Upper lobe of left lung (tissue), 6 donors: ENCODE measurements around the gene MPHOSPH9. TPM values are rescaled to one million over a fixed set of nuclear protein-coding genes. Genes with fewer than 3 reads are reported as not detected.
"Not testable (repeated sequence)": the region's sequence is repeated elsewhere in the genome, so short reads cannot be mapped to it uniquely, and the experiment has no call there.

Source experiments
- ATAC-seq, 2 donors: fragments of 200-7000 bp; cut with Tn5 transposase; one replicate each; pipeline ENCODE4 v1.9.1; 2022; ENCODE audit warnings: mild to moderate bottlenecking in 2 of 2, moderate library complexity in 2 of 2; ENCODE audit not compliant: low FRiP score in 2 of 2
- DNase-seq, 2 donors: peaks; one replicate each; pipeline ENCODE4 v3.0.0-alpha.2; 2019 to 2020
- H3K27ac ChIP-seq, 4 donors: fragments of 200-600 bp; sonication (generic); one replicate each; pipeline ENCODE4 v1.5.1; 2016 to 2019
- H3K27me3 ChIP-seq, 4 donors: fragments of 200-600 bp; sonication (generic); one replicate each; pipeline ENCODE4 v1.5.1; 2017 to 2019
- H3K36me3 ChIP-seq, 4 donors: fragments of 200-600 bp; sonication (generic); one replicate each; pipeline ENCODE4 v1.5.1; 2016 to 2019
- H3K4me1 ChIP-seq, 4 donors: fragments of 200-600 bp; sonication (generic); one replicate each; pipeline ENCODE4 v1.5.1; 2018 to 2019
- H3K4me3 ChIP-seq, 4 donors: fragments of 200-600 bp; sonication (generic); one replicate each; pipeline ENCODE4 v1.5.1; 2017 to 2019; ENCODE audit warnings: mild to moderate bottlenecking in 2 of 4, moderate library complexity in 1 of 4
- H3K9me3 ChIP-seq, 4 donors: fragments of 200-600 bp; sonication (generic); one replicate each; pipeline ENCODE4 v1.5.1; 2018 to 2019
- EP300 ChIP-seq, 4 donors: sonication (generic); formaldehyde crosslinking; IDR thresholded peaks; one replicate each; pipeline ENCODE4 v1.5.1; 2017; ENCODE audit warnings: antibody characterized with exemption in 4 of 4, control low read depth in 2 of 4
- POLR2A ChIP-seq, 4 donors: fragments of 450-650 bp; IDR thresholded peaks; one replicate each; pipeline ENCODE4 v1.5.1; 2016 to 2017; ENCODE audit warnings: antibody characterized with exemption in 4 of 4, mild to moderate bottlenecking in 2 of 4
- POLR2AphosphoS5 ChIP-seq, 2 donors: sonication (generic); formaldehyde crosslinking; IDR thresholded peaks; one replicate each; pipeline ENCODE4 v1.5.1; 2017; ENCODE audit warnings: antibody characterized with exemption in 2 of 2
- WGBS, 2 donors: methylation state at CpG; one replicate each; pipeline ENCODE4 v1.1.5; 2017 to 2018; 5-methylcytosine and 5-hydroxymethylcytosine counted together
- total RNA-seq, 6 donors: library from RNA; depleted of rRNA in 4 of 6; stranded (reverse); fragments of >200 nt in 4 of 6; gene quantifications; one replicate each; pipeline versions ENCODE4 v1.1.0 to v1.2.1, GENCODE V29; 2016 to 2021
- TF ChIP-seq, protein P1 (sequence below), 6 experiments: fragments of 450-650 bp in 4 of 6; fragments of 200-600 bp in 2 of 6; sonication (generic) in 2 of 6; IDR thresholded peaks; one replicate each; pipeline ENCODE4 v1.5.1; 2016 to 2019; ENCODE audit warnings: antibody characterized with exemption in 6 of 6
- donor health status: DM: no; HTN: no; CAD: no; lungs with moderate emphysema.
- donor health status: DM: no; HTN: yes; CAD: no; lungs with severe emphysema.

MPHOSPH9 gene
- total RNA-seq, 6 donors from 2014 or later: 12.6 to 82.8 (median 17.6) TPM

DNA sequence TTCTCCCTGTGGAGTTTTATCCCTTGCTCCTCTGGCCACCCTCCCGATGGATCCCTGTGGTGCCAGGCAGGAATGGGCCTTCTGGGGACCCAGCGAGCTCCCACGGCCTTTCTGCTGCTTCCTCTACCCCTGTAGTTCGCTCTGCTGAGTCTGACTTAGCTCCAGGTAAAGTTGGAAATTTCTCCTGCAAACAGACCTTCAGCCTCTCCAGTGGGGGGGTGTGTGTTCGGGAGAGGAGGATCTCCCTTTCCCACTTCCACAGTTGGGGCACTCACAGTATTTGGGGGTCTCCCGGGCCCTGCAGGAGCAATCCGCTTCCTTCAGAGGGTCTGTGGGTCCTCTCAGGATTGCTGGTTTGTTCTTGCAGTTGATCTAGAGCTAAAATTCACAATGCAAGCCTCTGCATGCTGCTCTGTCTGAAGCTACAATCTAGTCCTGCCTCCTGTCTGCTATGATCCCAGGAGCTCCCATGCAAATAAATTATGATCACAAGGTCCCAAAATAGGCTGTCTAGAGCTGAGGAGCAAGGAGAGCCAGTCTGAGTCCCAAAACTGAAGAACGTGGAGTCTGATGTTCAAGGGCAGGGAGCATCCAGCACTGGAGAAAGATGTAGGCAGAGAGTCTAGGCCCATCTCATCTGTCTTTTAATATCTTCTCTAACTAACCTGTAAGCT is 18.6 kb upstream of the MPHOSPH9 start:
- Histone ChIP-seq H3K4me1 (peaks cover 15 to 25% (median 20%) of the 10 kb centered on the region in 4 donors), H3K36me3 (peaks cover 8 to 45% (median 29%) of the 10 kb centered on the region in 4 donors), H3K27ac (peak overlapping the region; percentile 64 to 82 (median 70)), H3K9me3 (no peaks in the 10 kb centered on the region), H3K27me3 (no peaks in the 10 kb centered on the region), H3K4me3 (no peak overlapping the region)
- 80 to 96% methylated on average over 7 to 8 of the region's 8 CpGs for WGBS, 2 donors
- TF ChIP-seq POLR2A (IDR thresholded peaks at IDR 0.05) (no peak), POLR2AphosphoS5 (IDR thresholded peaks at IDR 0.05) (no peak), EP300 (IDR thresholded peaks at IDR 0.05) (no peak)
- TF ChIP-seq, protein P1, sequence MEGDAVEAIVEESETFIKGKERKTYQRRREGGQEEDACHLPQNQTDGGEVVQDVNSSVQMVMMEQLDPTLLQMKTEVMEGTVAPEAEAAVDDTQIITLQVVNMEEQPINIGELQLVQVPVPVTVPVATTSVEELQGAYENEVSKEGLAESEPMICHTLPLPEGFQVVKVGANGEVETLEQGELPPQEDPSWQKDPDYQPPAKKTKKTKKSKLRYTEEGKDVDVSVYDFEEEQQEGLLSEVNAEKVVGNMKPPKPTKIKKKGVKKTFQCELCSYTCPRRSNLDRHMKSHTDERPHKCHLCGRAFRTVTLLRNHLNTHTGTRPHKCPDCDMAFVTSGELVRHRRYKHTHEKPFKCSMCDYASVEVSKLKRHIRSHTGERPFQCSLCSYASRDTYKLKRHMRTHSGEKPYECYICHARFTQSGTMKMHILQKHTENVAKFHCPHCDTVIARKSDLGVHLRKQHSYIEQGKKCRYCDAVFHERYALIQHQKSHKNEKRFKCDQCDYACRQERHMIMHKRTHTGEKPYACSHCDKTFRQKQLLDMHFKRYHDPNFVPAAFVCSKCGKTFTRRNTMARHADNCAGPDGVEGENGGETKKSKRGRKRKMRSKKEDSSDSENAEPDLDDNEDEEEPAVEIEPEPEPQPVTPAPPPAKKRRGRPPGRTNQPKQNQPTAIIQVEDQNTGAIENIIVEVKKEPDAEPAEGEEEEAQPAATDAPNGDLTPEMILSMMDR (IDR thresholded peaks at IDR 0.05): no peak
- ATAC-seq (no peak), DNase-seq (no peak)

DNA sequence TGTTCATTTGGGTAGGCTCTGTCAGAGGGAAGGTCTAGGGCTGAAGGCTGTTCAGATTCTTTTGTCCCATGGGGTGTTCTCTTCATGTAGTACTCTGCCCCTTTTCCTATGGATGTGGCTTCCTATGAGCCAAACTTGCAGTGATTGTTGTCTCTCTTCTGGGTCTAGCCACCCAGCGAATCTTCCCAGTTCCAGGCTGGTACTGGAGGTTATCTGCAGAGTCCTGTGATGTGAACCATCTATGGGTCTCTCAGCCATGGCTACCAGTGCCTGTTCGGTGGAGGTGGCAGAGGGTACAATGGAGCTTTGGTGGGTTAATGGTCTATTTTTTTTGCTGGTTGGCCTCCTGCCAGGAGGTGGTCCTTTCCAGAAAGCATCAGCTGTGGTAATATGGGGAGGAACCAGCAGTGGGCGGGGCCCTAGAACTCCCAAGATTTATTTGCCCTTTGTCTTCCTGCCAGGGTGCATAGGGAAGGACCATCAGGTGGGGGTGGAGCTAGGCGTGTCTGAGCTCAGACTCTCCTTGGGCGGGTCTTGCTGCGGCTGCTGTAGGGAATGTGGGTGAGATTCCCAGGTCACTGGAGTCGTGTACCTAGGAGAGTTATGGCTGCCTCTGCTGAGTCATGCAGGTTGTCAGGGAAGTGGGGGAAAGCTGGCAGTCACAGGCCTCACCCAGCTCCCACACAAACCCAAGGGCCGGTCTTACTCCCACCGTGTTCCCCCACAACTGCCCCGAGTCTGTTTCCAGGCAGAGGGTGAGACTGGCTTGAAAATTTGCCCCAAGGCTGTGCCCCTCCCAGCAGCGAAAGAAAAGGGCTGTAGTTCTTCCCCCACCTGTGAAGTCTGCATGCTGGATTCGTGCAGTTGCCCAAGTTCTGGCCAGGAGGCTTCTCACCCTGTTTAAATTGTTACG is 17.8 kb upstream of the MPHOSPH9 start:
- H3K27me3 ChIP-seq: no peaks in the 10 kb centered on the region
- ATAC-seq (peak; percentile 26 to 75), DNase-seq (peak in 1 of 2 donors; percentile 90)
- WGBS, 2 donors: 59% methylated on average over 5 to 13 of the region's 13 CpGs
- peaks cover 17 to 26% (median 22%) of the 10 kb centered on the region in 4 donors for H3K4me1 ChIP-seq
- H3K4me3 ChIP-seq: no peak overlapping the region
- H3K27ac ChIP-seq: peak overlapping the region; percentile 64 to 82 (median 70)
- no peaks in the 10 kb centered on the region for H3K9me3 ChIP-seq
- peak in 1 of 4 donors; percentile 44 for TF ChIP-seq POLR2A (IDR thresholded peaks at IDR 0.05)
- TF ChIP-seq, protein P1 (IDR thresholded peaks at IDR 0.05): no peak
- peaks cover 8 to 37% (median 22%) of the 10 kb centered on the region in 4 donors for H3K36me3 ChIP-seq

DNA sequence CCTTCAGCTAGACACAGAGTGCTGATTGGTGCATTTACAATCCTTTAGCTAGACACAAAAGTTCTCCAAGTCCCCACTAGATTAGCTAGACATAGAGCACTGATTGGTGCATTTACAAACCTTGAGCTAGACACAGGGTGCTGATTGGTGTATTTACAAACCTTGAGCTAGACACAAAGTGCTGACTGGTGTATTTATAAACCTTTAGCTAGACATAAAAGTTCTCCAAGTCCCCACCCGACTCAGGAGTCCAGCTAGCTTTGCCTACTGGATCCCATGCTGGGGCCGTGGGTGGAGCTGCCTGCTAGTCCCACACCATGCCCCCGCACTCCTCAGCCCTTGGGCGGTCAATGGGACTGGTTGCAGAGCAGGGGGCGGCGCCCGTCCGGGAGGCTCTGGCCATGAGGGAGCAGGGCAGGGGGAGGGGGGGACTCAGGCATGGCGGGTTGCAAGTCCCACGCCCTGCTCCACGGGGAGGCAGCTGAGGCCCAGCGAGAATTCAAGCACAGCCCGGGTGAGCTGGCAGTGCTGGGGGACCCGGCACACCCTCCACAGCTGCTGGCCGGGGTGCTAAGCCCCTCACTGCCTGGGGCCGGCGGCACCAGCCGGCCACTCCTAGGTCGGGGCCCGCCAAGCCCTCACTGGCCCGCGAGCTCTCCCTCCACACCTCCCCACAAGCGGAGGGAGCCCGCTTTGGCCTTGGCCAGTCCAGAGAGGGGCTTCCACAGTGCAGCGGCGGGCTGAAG is 16.2 kb upstream of the MPHOSPH9 start:
- peak in 1 of 2 donors; percentile 80 for DNase-seq
- H3K36me3 ChIP-seq: peaks cover 6 to 22% (median 8%) of the 10 kb centered on the region in 4 donors
- not testable (repeated sequence) for ATAC-seq, H3K9me3 ChIP-seq, H3K4me3 ChIP-seq, H3K27ac ChIP-seq, H3K27me3 ChIP-seq
- WGBS, 2 donors: 98% methylated on average over 18 of the region's 26 CpGs; no CpG with 5 or more reads in 1 of the 2 donors
- peaks cover 18 to 26% (median 22%) of the 10 kb centered on the region in 4 donors for H3K4me1 ChIP-seq

DNA sequence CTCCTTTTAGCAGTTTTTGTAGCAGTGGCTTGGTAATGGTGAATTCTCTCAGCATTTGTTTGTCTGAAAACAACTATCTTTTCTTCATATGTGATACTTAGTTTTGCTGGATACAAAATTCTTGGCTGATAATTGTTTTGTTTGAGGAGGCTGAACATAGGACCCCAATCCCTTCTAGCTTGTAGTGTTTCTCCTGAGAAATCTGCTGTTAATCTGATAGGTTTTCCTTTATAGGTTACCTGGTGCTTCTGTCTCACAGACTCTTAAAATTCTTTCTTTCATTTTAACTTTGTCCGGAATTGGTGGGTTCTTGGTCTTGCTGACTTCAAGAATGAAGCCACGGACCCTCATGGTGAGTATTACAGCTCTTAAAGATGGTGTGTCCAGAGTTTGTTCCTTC is 15.2 kb upstream of the MPHOSPH9 start:
- not testable (repeated sequence) for ATAC-seq

DNA sequence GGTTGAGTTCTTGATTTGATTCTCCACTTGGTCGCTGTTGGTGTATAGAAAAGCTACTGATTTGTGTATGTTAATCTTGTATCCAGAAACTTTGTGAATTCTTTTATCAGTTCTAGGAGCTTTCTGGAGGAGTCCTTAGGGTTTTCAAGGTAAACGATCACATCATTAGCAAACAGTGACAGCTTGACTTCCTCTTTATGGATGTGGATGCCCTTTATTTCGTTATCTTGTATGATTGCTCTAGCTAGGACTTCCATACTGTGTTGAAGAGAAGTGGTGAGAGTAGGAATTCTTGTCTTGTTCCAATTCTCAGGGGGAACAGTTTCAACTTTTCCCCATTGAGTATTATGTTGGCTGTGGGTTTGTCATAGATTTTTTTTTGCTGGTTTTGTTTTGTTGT is 12.7 kb upstream of the MPHOSPH9 start:
- Histone ChIP-seq H3K4me1 (peaks cover 13 to 22% (median 17%) of the 10 kb centered on the region in 4 donors), H3K4me3 (no peak overlapping the region), H3K36me3 (peaks cover 0 to 10% (median 2%) of the 10 kb centered on the region in 4 donors), H3K9me3 (no peaks in the 10 kb centered on the region), H3K27me3 (no peaks in the 10 kb centered on the region), H3K27ac (no peak overlapping the region)
- ATAC-seq (no peak), DNase-seq (no peak)
- 77 to 81% methylated on average over 3 of the region's 3 CpGs for WGBS, 2 donors
- TF ChIP-seq POLR2AphosphoS5 (IDR thresholded peaks at IDR 0.05) (no peak), POLR2A (IDR thresholded peaks at IDR 0.05) (no peak), EP300 (IDR thresholded peaks at IDR 0.05) (no peak)
- TF ChIP-seq, protein P1 (IDR thresholded peaks at IDR 0.05): no peak

More for the DNA sequence above, 15.2 kb upstream of the MPHOSPH9 start:
- not testable (repeated sequence) for H3K4me3 ChIP-seq, H3K27ac ChIP-seq, DNase-seq, H3K27me3 ChIP-seq, H3K9me3 ChIP-seq
- 96 to 100% methylated on average over 2 of the region's 2 CpGs for WGBS, 2 donors
- Histone ChIP-seq H3K4me1 (peaks cover 18 to 27% (median 23%) of the 10 kb centered on the region in 4 donors), H3K36me3 (peaks cover 0 to 11% (median 0%) of the 10 kb centered on the region in 4 donors)
